NB4 (cell line): ENCODE data around the gene ADAMTS2.

Experiments used
- DNase-seq: peaks from one replicate; pipeline ENCODE4 v3.0.0; 2010; ENCODE audit warnings: low read depth
- H3K4me3 ChIP-seq: one replicate; pipeline ENCODE4 v1.5.1; 2011; ENCODE audit warnings: mild to moderate bottlenecking, low read depth, low read length, moderate library complexity
- MYC ChIP-seq: IDR thresholded peaks from 2 replicates; pipeline ENCODE4 v1.6.1; 2011; ENCODE audit warnings: low read depth, low read length
- POLR2A ChIP-seq: IDR thresholded peaks from 2 replicates; pipeline ENCODE4 v1.6.1; 2011; ENCODE audit warnings: mild to moderate bottlenecking; ENCODE audit not compliant: insufficient read length; ENCODE audit errors: extremely low read depth
- TF ChIP-seq, protein P1 (sequence below): IDR thresholded peaks from 2 replicates; pipeline ENCODE4 v1.6.1; 2011; ENCODE audit warnings: low read depth, low read length
- TF ChIP-seq, protein P2 (sequence below): IDR thresholded peaks from one replicate; pipeline ENCODE4 v1.5.1; 2012; ENCODE audit warnings: low read depth, low read length

Gene ADAMTS2

DNA sequence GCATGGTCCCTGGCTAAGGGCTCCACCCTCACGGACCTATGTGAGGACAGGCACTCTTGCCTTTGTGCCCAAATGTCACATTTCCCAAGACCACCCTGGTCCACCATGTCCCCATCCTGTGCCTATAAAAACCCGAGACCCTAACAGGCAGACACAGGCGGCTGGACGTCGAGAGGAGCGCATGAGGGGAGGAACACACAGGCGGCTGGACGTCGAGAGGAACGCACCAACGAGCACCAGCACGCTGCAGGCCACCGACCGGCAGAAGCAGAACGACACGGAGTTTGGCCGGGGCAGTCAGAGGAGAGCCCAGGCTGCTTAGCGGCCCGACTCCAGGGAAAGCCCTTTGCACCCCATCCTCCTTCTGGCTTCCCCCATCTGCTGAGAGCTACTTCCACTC, 119.9 kb downstream of the ADAMTS2 start:
- H3K4me3 ChIP-seq = no peak overlapping the region
- DNase-seq = no peak
- TF ChIP-seq POLR2A (no peak), MYC (no peak)
- TF ChIP-seq, protein P1, sequence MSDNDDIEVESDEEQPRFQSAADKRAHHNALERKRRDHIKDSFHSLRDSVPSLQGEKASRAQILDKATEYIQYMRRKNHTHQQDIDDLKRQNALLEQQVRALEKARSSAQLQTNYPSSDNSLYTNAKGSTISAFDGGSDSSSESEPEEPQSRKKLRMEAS = no peak
- TF ChIP-seq, protein P2, sequence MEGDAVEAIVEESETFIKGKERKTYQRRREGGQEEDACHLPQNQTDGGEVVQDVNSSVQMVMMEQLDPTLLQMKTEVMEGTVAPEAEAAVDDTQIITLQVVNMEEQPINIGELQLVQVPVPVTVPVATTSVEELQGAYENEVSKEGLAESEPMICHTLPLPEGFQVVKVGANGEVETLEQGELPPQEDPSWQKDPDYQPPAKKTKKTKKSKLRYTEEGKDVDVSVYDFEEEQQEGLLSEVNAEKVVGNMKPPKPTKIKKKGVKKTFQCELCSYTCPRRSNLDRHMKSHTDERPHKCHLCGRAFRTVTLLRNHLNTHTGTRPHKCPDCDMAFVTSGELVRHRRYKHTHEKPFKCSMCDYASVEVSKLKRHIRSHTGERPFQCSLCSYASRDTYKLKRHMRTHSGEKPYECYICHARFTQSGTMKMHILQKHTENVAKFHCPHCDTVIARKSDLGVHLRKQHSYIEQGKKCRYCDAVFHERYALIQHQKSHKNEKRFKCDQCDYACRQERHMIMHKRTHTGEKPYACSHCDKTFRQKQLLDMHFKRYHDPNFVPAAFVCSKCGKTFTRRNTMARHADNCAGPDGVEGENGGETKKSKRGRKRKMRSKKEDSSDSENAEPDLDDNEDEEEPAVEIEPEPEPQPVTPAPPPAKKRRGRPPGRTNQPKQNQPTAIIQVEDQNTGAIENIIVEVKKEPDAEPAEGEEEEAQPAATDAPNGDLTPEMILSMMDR = no peak

- no peak overlapping the region for H3K4me3 ChIP-seq
- DNase-seq = no peak
- TF ChIP-seq POLR2A (no peak), MYC (no peak)
- TF ChIP-seq, protein P2 = no peak
- TF ChIP-seq, protein P1 = no peak
Observed at GRCh38 chr5:179224741-179225140, 120.5 kb downstream of the ADAMTS2 start.

- H3K4me3 ChIP-seq = no peak overlapping the region
- DNase-seq = no peak
- TF ChIP-seq, protein P2 = no peak
- TF ChIP-seq, protein P1 = no peak
- TF ChIP-seq POLR2A (no peak), MYC (no peak)
Observed at GRCh38 chr5:179223961-179224360, 121.3 kb downstream of the ADAMTS2 start.

- TF ChIP-seq, protein P2 = no peak
- TF ChIP-seq, protein P1 = no peak
- TF ChIP-seq POLR2A (no peak), MYC (no peak)
- H3K4me3 ChIP-seq = no peak overlapping the region
- no peak for DNase-seq
Observed at GRCh38 chr5:179223528-179223927, 121.7 kb downstream of the ADAMTS2 start.

DNA sequence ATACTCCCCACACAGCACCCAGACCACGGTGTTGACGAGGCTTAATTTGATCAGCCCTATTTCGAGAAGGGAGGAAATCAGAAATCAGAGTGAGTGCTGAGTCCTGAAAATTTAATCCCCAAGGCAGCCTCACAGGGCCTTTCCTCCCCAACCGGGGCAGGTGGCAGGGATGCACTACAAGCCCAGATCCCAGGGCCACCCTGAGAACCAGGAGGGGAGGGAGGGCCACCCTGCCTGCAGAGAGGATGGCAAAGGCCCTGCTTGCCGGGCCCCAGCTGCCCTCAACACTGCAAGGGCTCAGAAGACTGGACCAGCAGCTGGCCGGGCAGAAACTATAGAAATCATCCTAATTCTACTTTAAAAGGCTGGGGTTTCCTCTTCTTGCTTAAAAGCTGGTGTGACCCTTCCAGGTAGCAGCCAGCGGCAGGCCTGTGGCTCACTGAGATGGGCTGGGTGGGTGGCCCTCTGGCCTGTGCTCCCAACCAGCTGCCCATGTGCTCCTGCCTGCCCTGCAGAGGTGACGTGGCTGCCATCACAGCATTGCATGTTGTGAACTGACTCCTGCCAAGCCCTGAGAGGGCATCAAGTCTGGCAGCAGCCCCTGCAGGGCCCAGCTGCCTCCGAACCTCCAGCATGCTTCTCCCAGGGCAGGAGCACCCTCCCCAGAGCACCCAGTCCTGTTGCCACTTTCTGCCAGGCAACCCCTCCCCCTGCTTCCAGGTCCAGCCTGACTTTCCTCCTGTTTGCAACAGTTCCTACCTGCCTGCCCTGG, 122.8 kb downstream of the ADAMTS2 start:
- TF ChIP-seq, protein P1 = no peak
- TF ChIP-seq, protein P2 = no peak
- no peak for TF ChIP-seq MYC
- no peak for TF ChIP-seq POLR2A
- H3K4me3 ChIP-seq = no peak overlapping the region
- no peak for DNase-seq
